Endothelial cell (in vitro differentiated cells): ENCODE results near the gene CD36. TPM values are rescaled to one million over a fixed set of nuclear protein-coding genes. Genes with fewer than 3 reads are reported as not detected.

Experiments
- DNase-seq: peaks from one replicate; pipeline ENCODE4 v3.0.0; 2021; ENCODE audit warnings: low spot score
- H3K27ac Mint-ChIP-seq: one replicate; pipeline ENCODE4 v1.8.0; 2021; ENCODE audit warnings: mixed read lengths, inconsistent platforms; ENCODE audit not compliant: unreplicated experiment
- H3K27me3 Mint-ChIP-seq: one replicate; pipeline ENCODE4 v1.8.0; 2021; ENCODE audit warnings: mild to moderate bottlenecking, moderate library complexity, mixed read lengths, inconsistent platforms; ENCODE audit not compliant: unreplicated experiment
- H3K36me3 Mint-ChIP-seq: one replicate; pipeline ENCODE4 v1.8.0; 2021; ENCODE audit warnings: mild to moderate bottlenecking, low read depth, mixed read lengths, inconsistent platforms; ENCODE audit not compliant: unreplicated experiment
- H3K4me1 Mint-ChIP-seq: one replicate; pipeline ENCODE4 v1.8.0; 2021; ENCODE audit warnings: mild to moderate bottlenecking, mixed read lengths, inconsistent platforms; ENCODE audit not compliant: unreplicated experiment
- H3K4me3 Mint-ChIP-seq: one replicate; pipeline ENCODE4 v1.8.0; 2021; ENCODE audit warnings: mild to moderate bottlenecking, mixed read lengths, inconsistent platforms; ENCODE audit not compliant: unreplicated experiment
- H3K9me3 Mint-ChIP-seq: one replicate; pipeline ENCODE4 v1.8.0; 2021; ENCODE audit warnings: mixed read lengths, inconsistent platforms; ENCODE audit not compliant: unreplicated experiment
- total RNA-seq: library from RNA; stranded (reverse); fragmentation: NEBNext Ultra II Directional; extraction: Animal tissue kit (Norgen Biotek cat#: 25700); gene quantifications from one replicate; pipeline ENCODE4 v1.2.1, GENCODE V29; 2021; ENCODE audit not compliant: unreplicated experiment
- TF ChIP-seq, protein P1 (sequence below): fragments of 200-600 bp; sonication (generic); IDR thresholded peaks from one replicate; pipeline ENCODE4 v1.5.0; 2021; ENCODE audit warnings: antibody characterized with exemption; ENCODE audit not compliant: unreplicated experiment

CD36 gene
- total RNA-seq, 1 donor from 2014 or later = 3.8 TPM

DNA sequence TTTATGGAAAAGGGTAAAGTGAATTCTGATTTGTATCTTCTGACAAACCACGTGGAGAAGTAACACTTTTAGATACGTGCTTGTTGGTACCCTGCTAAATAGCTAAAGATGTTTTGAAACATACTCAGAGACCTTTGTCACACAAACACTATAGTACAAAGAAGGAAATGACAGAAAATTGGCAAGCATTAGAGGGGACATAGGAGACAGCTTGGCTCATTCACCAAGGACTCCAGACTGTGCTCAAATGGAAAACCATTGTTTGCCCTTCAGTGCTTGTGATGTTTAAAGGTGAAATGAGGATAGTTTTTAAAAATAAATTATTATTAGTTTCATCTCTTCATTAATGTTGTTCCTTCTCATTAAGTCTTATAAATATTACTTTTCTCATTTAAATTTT, 34.0 kb upstream of the CD36 start:
- TF ChIP-seq, protein P1, sequence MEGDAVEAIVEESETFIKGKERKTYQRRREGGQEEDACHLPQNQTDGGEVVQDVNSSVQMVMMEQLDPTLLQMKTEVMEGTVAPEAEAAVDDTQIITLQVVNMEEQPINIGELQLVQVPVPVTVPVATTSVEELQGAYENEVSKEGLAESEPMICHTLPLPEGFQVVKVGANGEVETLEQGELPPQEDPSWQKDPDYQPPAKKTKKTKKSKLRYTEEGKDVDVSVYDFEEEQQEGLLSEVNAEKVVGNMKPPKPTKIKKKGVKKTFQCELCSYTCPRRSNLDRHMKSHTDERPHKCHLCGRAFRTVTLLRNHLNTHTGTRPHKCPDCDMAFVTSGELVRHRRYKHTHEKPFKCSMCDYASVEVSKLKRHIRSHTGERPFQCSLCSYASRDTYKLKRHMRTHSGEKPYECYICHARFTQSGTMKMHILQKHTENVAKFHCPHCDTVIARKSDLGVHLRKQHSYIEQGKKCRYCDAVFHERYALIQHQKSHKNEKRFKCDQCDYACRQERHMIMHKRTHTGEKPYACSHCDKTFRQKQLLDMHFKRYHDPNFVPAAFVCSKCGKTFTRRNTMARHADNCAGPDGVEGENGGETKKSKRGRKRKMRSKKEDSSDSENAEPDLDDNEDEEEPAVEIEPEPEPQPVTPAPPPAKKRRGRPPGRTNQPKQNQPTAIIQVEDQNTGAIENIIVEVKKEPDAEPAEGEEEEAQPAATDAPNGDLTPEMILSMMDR = no peak
- H3K27ac Mint-ChIP-seq = no peak overlapping the region
- H3K4me3 Mint-ChIP-seq = no peak overlapping the region
- no peaks in the 10 kb centered on the region for H3K4me1 Mint-ChIP-seq
- H3K36me3 Mint-ChIP-seq = no peaks in the 10 kb centered on the region
- no peaks in the 10 kb centered on the region for H3K9me3 Mint-ChIP-seq
- peaks cover 2% of the 10 kb centered on the region for H3K27me3 Mint-ChIP-seq
- no peak for DNase-seq

DNA sequence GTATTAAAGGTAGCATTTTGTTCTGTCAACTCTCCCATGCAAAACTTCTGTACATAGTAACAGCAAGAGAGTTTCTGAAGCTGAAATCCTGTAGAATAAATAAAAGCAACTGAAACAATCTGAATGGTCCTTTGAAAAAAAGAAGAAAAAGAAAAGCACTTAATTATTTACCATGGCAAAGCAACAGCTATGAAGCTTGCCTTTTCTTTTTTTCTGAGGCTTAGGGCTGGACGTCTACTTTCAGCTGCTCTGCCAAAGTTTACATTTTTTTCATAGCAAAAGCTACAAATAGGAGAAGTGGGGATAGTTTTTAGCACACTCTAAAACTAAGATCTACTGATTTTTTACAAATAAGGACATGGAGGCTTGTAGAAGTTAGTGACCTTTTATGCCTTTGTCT, 31.3 kb upstream of the CD36 start:
- H3K27ac Mint-ChIP-seq = no peak overlapping the region

DNA sequence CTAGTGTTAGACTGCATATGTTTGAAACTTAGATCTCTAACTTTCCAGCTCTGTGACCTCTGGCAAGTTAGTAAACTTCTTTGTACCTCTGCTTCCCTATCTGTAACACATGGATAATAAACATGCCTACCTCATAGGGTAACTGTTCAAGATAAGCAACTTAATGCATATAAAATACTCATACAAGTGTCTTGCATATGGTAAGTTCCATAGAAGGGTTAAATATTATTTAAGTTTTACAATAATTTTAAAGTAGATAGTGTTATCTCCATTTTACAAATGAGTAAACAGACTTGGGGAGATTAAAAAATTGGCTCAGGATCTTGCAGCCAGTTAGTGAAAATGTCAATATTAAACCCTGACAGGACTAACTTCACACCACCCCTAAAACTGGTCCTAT, 30.1 kb upstream of the CD36 start:
- Mint-ChIP-seq H3K9me3 (no peaks in the 10 kb centered on the region), H3K27me3 (peaks cover 2% of the 10 kb centered on the region), H3K4me3 (no peak overlapping the region), H3K27ac (no peak overlapping the region), H3K36me3 (no peaks in the 10 kb centered on the region), H3K4me1 (no peaks in the 10 kb centered on the region)
- no peak for DNase-seq
- TF ChIP-seq, protein P1 = no peak

More for the DNA sequence above, 31.3 kb upstream of the CD36 start:
- TF ChIP-seq, protein P1 = no peak
- no peaks in the 10 kb centered on the region for H3K9me3 Mint-ChIP-seq
- no peak for DNase-seq
- no peak overlapping the region for H3K4me3 Mint-ChIP-seq
- H3K4me1 Mint-ChIP-seq = no peaks in the 10 kb centered on the region
- H3K27me3 Mint-ChIP-seq = peaks cover 2% of the 10 kb centered on the region
- H3K36me3 Mint-ChIP-seq = no peaks in the 10 kb centered on the region

DNA sequence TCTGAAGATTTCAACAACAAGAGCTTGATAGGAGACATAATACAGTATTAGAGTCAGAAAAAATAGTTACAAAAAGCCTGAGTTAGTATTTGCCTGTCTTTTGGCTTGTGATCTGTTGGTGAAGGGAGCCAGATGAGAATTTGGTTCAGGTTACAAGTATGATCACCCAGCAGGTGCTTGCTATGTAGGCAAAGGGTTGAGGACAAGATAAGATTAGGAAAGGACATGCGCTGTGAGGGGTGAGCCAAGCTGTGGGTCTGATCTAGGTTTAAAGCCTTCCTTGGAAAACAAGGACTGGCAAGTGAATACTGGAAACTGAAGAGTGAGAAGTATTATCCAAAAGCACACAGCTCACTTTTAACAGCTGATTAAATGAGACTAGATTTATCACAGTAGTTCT, 28.7 kb upstream of the CD36 start:
- TF ChIP-seq, protein P1 = no peak
- H3K4me1 Mint-ChIP-seq = no peaks in the 10 kb centered on the region
- no peaks in the 10 kb centered on the region for H3K36me3 Mint-ChIP-seq
- H3K27me3 Mint-ChIP-seq = peaks cover 2% of the 10 kb centered on the region
- DNase-seq = no peak
- H3K27ac Mint-ChIP-seq = no peak overlapping the region
- no peaks in the 10 kb centered on the region for H3K9me3 Mint-ChIP-seq
- H3K4me3 Mint-ChIP-seq = no peak overlapping the region

DNA sequence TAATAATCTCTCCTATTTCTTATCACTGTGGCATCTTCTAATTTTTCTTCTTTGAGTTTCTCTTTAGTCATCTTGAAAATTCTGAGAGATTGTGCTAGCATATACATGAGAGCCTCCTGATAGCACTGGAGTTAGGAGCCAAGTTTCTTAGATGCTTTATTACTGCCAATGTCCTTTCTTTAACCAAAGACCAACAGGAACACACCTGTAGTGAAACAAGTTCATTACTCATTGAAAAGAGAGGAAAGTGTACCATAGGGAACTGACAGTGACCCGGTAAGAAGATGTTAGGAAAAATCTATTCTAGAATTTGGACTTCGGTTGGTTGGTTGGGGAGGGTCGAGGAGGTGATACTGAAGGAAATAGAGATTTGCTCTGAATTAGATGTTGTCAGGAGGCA, 27.1 kb upstream of the CD36 start:
- H3K9me3 Mint-ChIP-seq = no peaks in the 10 kb centered on the region
- TF ChIP-seq, protein P1 = no peak
- H3K27ac Mint-ChIP-seq = no peak overlapping the region
- H3K4me3 Mint-ChIP-seq = no peak overlapping the region
- H3K4me1 Mint-ChIP-seq = no peaks in the 10 kb centered on the region
- no peaks in the 10 kb centered on the region for H3K36me3 Mint-ChIP-seq
- no peak for DNase-seq
- peaks cover 2% of the 10 kb centered on the region for H3K27me3 Mint-ChIP-seq
